Ishikawa (cell line): Measurements from ENCODE around the gene SLC1A4.
A peak's percentile ranks its signal among the peaks of the same experiment; 100 is the strongest.

ENCODE experiments used
- CEBPB ChIP-seq: IDR thresholded peaks from 2 replicates; pipeline ENCODE4 v1.6.1; 2012
- CREB1 ChIP-seq: IDR thresholded peaks from 2 replicates; pipeline ENCODE4 v1.6.1; 2012; ENCODE audit warnings: low read depth
- EGR1 ChIP-seq: IDR thresholded peaks from 2 replicates; pipeline ENCODE4 v1.6.1; 2012
- EP300 ChIP-seq: IDR thresholded peaks from 2 replicates; pipeline ENCODE4 v1.6.1; 2012; ENCODE audit warnings: borderline replicate concordance
- FOXM1 ChIP-seq: IDR thresholded peaks from 2 replicates; pipeline ENCODE4 v1.6.1; 2012; ENCODE audit warnings: low read depth, borderline replicate concordance
- NFIC ChIP-seq: IDR thresholded peaks from 2 replicates; pipeline ENCODE4 v1.6.1; 2012
- RAD21 ChIP-seq: IDR thresholded peaks from 2 replicates; pipeline ENCODE4 v1.6.1; 2012; ENCODE audit warnings: low read depth
- REST ChIP-seq: IDR thresholded peaks from 2 replicates; pipeline ENCODE4 v1.6.1; 2012; ENCODE audit warnings: low read depth, mild to moderate bottlenecking
- TAF1 ChIP-seq: IDR thresholded peaks from 2 replicates; pipeline ENCODE4 v1.6.1; 2012; ENCODE audit warnings: low read depth, mild to moderate bottlenecking
- TCF12 ChIP-seq: IDR thresholded peaks from 2 replicates; pipeline ENCODE4 v1.6.1; 2012; ENCODE audit warnings: low read depth
- TEAD4 ChIP-seq: IDR thresholded peaks from 2 replicates; pipeline ENCODE4 v1.6.1; 2012
- USF1 ChIP-seq: IDR thresholded peaks from 2 replicates; pipeline ENCODE4 v1.6.1; 2012
- YY1 ChIP-seq: IDR thresholded peaks from 2 replicates; pipeline ENCODE4 v1.6.1; 2012; ENCODE audit warnings: low read depth
- ZBTB7A ChIP-seq: IDR thresholded peaks from 2 replicates; pipeline ENCODE4 v1.6.1; 2012; ENCODE audit warnings: low read depth
- TF ChIP-seq, protein P1 (sequence below): IDR thresholded peaks from 2 replicates; pipeline ENCODE4 v1.6.1; 2012

SLC1A4 gene

DNA sequence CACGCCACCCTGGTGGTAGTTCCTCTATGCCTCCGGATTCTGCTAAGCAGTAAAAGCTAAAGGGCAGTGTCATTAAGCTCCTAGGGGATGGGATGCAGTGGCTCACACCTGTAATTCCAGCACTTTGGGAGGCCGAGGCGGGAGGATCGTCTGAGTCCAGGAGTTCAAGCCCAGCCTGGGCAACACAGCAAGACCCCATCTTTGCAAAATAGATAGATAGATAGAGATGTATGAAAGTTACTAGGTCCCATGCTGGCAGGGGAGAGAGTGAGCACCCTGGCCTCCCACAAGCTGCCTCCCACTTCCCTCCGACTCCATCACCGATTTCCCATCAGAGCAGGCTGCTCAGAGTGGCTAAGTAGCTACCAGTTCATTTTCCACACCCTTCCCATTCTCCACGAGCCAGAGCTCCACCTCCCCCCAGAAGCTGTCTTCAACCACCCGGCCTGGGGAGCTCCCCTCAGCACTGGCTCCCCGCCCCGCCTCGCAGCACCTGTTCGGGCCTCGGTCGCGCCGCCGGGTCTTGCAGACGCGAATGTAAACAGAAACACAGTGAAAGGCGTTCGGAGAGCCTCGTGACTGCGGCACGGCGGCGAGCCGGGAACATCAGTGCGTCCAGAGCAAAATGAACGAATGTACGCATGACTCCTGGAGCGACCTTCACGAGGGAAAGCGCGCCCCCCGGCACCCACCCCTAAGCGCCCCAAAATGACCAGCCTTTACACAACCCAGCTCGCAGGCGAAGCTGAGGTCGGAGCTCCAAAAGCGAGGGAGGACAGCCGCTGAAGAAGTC is 66.4 kb downstream of the SLC1A4 start:
- TF ChIP-seq, protein P1, sequence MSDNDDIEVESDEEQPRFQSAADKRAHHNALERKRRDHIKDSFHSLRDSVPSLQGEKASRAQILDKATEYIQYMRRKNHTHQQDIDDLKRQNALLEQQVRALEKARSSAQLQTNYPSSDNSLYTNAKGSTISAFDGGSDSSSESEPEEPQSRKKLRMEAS = peak; percentile 65
- TF ChIP-seq ZBTB7A = no peak
- no peak for TF ChIP-seq FOXM1
- no peak for TF ChIP-seq TEAD4
- TF ChIP-seq REST = no peak
- TF ChIP-seq CREB1 = no peak
- TF ChIP-seq RAD21 = no peak
- TF ChIP-seq USF1 = peak; percentile 29; the same call in 1 of the 2 replicates
- no peak for TF ChIP-seq YY1
- no peak for TF ChIP-seq TAF1
- TF ChIP-seq NFIC = no peak

GRCh38 chr2:65056215-65057053 is 67.2 kb downstream of the SLC1A4 start, which contains the start of gene CEP68:
Gene CEP68, plus strand, starts transcription at chr2:65056416. Its CDS starts 13,029 bp downstream, at chr2:65069445.
- TF ChIP-seq, protein P1 = peak; percentile 55
- peak; percentile 59; the same call in 1 of the 2 replicates for TF ChIP-seq TAF1
- no peak for TF ChIP-seq REST

GRCh38 chr2:65057054-65057375 is 67.8 kb downstream of the SLC1A4 start:
- TF ChIP-seq NFIC (no peak), RAD21 (no peak), TAF1 (no peak), CEBPB (no peak), EP300 (no peak), FOXM1 (no peak), REST (no peak), ZBTB7A (no peak), CREB1 (no peak), TCF12 (no peak), TEAD4 (no peak), YY1 (no peak), USF1 (no peak), EGR1 (no peak)
- TF ChIP-seq, protein P1 = no peak

DNA sequence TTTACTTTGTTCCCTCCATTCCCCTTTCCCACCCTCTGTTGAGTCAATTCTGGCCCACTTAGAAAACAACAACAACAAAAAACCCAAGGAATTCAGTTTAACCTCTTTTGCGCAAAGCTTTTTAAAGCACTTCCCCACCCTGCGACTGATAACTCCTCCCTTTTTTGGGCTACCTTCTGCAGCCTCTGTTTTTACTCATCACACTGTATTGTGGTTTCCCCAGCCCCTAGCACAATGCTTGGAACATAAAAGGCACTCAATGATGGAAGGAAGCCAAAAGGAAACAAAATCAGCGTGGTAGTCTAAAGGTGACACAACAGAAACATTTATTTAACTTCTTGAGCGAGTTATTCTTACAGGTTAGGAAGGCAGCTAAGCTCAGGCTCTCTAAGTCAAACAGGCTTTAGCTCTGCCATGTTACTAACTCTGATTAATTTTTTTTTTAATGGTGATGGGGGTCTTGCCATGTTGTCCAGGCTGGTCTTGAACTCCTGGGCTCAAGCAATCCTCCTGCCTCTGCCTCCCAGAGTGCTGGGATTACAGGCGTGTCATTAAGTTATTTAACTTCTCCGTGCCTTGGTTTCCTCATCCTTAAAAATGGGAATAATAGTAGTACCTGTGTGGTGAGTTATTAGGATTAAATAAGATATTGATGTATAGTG is 68.3 kb downstream of the SLC1A4 start:
- no peak for TF ChIP-seq NFIC
- no peak for TF ChIP-seq EP300
- TF ChIP-seq FOXM1 = no peak
- TF ChIP-seq TEAD4 = no peak
- TF ChIP-seq ZBTB7A = no peak
- TF ChIP-seq CREB1 = no peak
- TF ChIP-seq, protein P1 = no peak
- no peak for TF ChIP-seq RAD21
- TF ChIP-seq REST = no peak
- TF ChIP-seq YY1 = no peak
- TF ChIP-seq TCF12 = no peak
- TF ChIP-seq TAF1 = no peak
- TF ChIP-seq CEBPB = no peak
- no peak for TF ChIP-seq EGR1
- TF ChIP-seq USF1 = no peak
